ENCODE results near the gene RO60.

RO60 gene

GRCh38 chr1:193105821-193106177, 46.4 kb downstream of the RO60 start:
- no peak for DNase-seq (ENCODE audit: low read depth in 1 of 2, low spot score in 1 of 2)

DNA sequence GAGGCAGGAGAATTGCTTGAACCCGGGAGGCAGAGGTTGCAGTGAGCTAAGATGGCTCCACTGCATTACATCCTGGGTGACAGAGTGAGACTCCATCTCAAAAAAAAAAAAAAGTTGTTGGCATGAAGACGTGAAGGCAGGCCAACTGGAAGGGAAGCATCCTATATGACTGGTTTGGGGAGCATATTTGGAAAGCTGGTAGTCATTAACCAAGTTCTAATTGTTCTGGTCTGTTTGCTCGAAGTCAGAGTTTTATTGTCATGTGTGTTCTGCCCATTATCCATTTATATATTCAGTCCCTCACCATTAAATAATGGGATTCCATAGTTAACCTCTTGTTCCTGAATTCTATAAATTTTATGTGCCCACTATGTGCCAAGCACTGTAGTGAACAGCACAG, 49.1 kb downstream of the RO60 start:
- DNase-seq (ENCODE audit: low read depth in 1 of 2, low spot score in 1 of 2) = no peak
